Measurements from ENCODE around the gene GALNT6. TPM values are rescaled to one million over a fixed set of nuclear protein-coding genes. Genes with fewer than 3 reads are reported as not detected.

Gene GALNT6
- total RNA-seq, 1 donor from 2014 or later: not detected

GRCh38 chr12:51323317-51323960 is 67.8 kb downstream of the GALNT6 start:
- Mint-ChIP-seq H3K27ac (peak overlapping the region; percentile 66), H3K4me3 (no peak overlapping the region), H3K9me3 (peaks cover 2% of the 10 kb centered on the region), H3K27me3 (ENCODE audit: insufficient read depth, low read depth) (peaks cover 4% of the 10 kb centered on the region), H3K4me1 (peaks cover 23% of the 10 kb centered on the region), H3K36me3 (no peaks in the 10 kb centered on the region)
- no peak for TF ChIP-seq CTCF (IDR thresholded peaks at IDR 0.05)
- TF ChIP-seq EZH2 (IDR thresholded peaks at IDR 0.05): no peak
- TF ChIP-seq EZH2phosphoT487 (IDR thresholded peaks at IDR 0.05): no peak
- no peak overlapping the region for H3K9ac ChIP-seq
- H3K27ac ChIP-seq: peak overlapping the region; percentile 43
- H3K4me3 ChIP-seq: no peak overlapping the region
- no peaks in the 10 kb centered on the region for H3K79me2 ChIP-seq (ENCODE audit: low read depth)
- no peaks in the 10 kb centered on the region for H3K27me3 ChIP-seq
- DNase-seq (ENCODE audit: low spot score): no peak
- H3K36me3 ChIP-seq: no peaks in the 10 kb centered on the region
- no peaks in the 10 kb centered on the region for H3K9me3 ChIP-seq (ENCODE audit: low read depth)
- H3K4me2 ChIP-seq: no peak overlapping the region
- peaks cover 45% of the 10 kb centered on the region for H3F3A ChIP-seq (ENCODE audit: low read depth)
- no peak overlapping the region for H2AFZ ChIP-seq (replicated peaks)
- peaks cover 53% of the 10 kb centered on the region for H3K4me1 ChIP-seq
- H4K20me1 ChIP-seq (ENCODE audit: low read depth): no peaks in the 10 kb centered on the region

- no peak overlapping the region for H3K9ac ChIP-seq
- no peak overlapping the region for H3K4me2 ChIP-seq
- no peaks in the 10 kb centered on the region for H3K36me3 ChIP-seq
- peak overlapping the region; percentile 99 for H3K27ac ChIP-seq
- Mint-ChIP-seq H3K4me3 (no peak overlapping the region), H3K27me3 (ENCODE audit: insufficient read depth, low read depth) (peaks cover 7% of the 10 kb centered on the region), H3K9me3 (peaks cover 2% of the 10 kb centered on the region), H3K27ac (no peak overlapping the region), H3K36me3 (no peaks in the 10 kb centered on the region), H3K4me1 (peaks cover 23% of the 10 kb centered on the region)
- peaks cover 45% of the 10 kb centered on the region for H3F3A ChIP-seq (ENCODE audit: low read depth)
- H2AFZ ChIP-seq (replicated peaks): peak overlapping the region; percentile 53
- H3K27me3 ChIP-seq: no peaks in the 10 kb centered on the region
- peaks cover 54% of the 10 kb centered on the region for H3K4me1 ChIP-seq
- DNase-seq (ENCODE audit: low spot score): no peak
- H3K4me3 ChIP-seq: no peak overlapping the region
- no peaks in the 10 kb centered on the region for H4K20me1 ChIP-seq (ENCODE audit: low read depth)
- no peaks in the 10 kb centered on the region for H3K79me2 ChIP-seq (ENCODE audit: low read depth)
- no peaks in the 10 kb centered on the region for H3K9me3 ChIP-seq (ENCODE audit: low read depth)
- TF ChIP-seq EZH2phosphoT487 (IDR thresholded peaks at IDR 0.05): no peak
- TF ChIP-seq CTCF (IDR thresholded peaks at IDR 0.05): no peak
- no peak for TF ChIP-seq EZH2 (IDR thresholded peaks at IDR 0.05)
Measured at GRCh38 chr12:51322452-51322851, 68.8 kb downstream of the GALNT6 start.

- peaks cover 7% of the 10 kb centered on the region for H3K27me3 Mint-ChIP-seq (ENCODE audit: insufficient read depth, low read depth)
- H3K27ac Mint-ChIP-seq: peak overlapping the region; percentile 10
- Histone ChIP-seq H3K4me2 (no peak overlapping the region), H3K27me3 (no peaks in the 10 kb centered on the region), H3K79me2 (ENCODE audit: low read depth) (no peaks in the 10 kb centered on the region), H3K4me3 (no peak overlapping the region), H3K36me3 (no peaks in the 10 kb centered on the region), H3K4me1 (peaks cover 52% of the 10 kb centered on the region), H3K9ac (no peak overlapping the region), H4K20me1 (ENCODE audit: low read depth) (no peaks in the 10 kb centered on the region), H3F3A (ENCODE audit: low read depth) (peaks cover 41% of the 10 kb centered on the region), H3K27ac (peak overlapping the region; percentile 99), H2AFZ (replicated peaks) (no peak overlapping the region), H3K9me3 (ENCODE audit: low read depth) (no peaks in the 10 kb centered on the region)
- H3K4me1 Mint-ChIP-seq: peaks cover 19% of the 10 kb centered on the region
- peaks cover 2% of the 10 kb centered on the region for H3K9me3 Mint-ChIP-seq
- no peaks in the 10 kb centered on the region for H3K36me3 Mint-ChIP-seq
- DNase-seq (ENCODE audit: low spot score): no peak
- no peak for TF ChIP-seq EZH2 (IDR thresholded peaks at IDR 0.05)
- TF ChIP-seq EZH2phosphoT487 (IDR thresholded peaks at IDR 0.05): no peak
- TF ChIP-seq CTCF (IDR thresholded peaks at IDR 0.05): no peak
- no peak overlapping the region for H3K4me3 Mint-ChIP-seq
Measured at GRCh38 chr12:51321882-51322281, 69.3 kb downstream of the GALNT6 start.
